AG09319 (cell line): ENCODE data around the gene FASTKD3.
"Not testable (repeated sequence)": the region's sequence is repeated elsewhere in the genome, so short reads cannot be mapped to it uniquely, and the experiment has no call there.

Experiments used
- DNase-seq: peaks from one replicate; pipeline ENCODE4 v3.0.0-alpha.2; 2010; ENCODE audit warnings: low read depth; ENCODE audit errors: extremely low read depth
- TF ChIP-seq, protein P1 (sequence below): IDR thresholded peaks from 2 replicates; pipeline ENCODE4 v1.5.1; 2011; ENCODE audit warnings: low read depth, mild to moderate bottlenecking, inconsistent platforms, low read length, moderate library complexity

FASTKD3 gene, protein sequence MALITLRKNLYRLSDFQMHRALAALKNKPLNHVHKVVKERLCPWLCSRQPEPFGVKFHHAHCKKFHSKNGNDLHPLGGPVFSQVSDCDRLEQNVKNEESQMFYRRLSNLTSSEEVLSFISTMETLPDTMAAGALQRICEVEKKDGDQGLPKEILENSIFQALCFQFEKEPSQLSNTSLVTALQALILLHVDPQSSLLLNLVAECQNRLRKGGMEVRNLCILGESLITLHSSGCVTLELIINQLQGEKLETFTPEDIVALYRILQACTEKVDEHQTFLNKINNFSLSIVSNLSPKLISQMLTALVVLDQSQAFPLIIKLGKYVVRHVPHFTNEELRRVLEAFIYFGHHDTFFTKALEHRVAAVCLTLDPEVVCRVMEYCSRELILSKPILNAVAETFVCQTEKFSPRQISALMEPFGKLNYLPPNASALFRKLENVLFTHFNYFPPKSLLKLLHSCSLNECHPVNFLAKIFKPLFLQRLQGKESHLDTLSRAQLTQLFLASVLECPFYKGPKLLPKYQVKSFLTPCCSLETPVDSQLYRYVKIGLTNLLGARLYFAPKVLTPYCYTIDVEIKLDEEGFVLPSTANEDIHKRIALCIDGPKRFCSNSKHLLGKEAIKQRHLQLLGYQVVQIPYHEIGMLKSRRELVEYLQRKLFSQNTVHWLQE

DNA sequence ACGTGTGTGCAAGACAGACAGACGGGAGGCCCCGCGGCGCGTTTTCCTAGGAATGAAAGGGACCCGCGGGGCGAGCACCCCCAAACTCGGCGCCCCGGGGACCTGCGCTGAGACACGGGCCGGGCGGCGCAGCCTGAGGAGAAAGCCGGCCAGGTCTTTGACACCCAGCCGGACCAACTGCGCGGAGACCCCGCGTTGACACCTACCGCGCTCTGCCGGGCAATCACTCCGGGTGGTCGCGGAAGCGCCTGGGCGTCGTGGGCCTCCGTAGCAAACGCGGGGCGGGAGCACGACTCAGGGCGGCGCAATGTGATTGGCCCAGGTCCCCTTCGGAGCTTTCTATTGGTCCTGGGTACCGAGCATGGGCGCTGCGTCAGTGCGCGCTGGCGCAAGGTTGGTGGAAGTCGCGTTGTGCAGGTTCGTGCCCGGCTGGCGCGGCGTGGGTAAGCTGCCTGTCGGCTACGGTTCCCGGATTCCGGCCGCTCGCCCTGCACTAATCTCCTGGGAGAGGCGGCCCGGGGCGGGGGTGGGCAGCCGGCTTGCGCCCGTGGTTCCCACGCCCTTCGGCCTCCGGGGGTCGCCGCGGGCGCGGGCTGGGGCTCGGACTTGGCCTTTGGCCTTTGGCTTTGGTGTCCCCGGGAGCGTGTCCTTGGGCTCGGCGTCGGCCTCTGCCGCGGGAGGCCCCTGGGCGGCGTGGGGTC lies at the start of gene FASTKD3, which contains the start of gene MTRR:
Gene FASTKD3 (minus strand): TSS at position 259 of the 701 bp plus-strand sequence. CDS start 948 bp downstream, outside the sequence.
Gene MTRR (plus strand): TSS at position 376 of the 701 bp plus-strand sequence. CDS start 1,647 bp downstream, outside the sequence.
- DNase-seq: peak; percentile 58
- TF ChIP-seq, protein P1, sequence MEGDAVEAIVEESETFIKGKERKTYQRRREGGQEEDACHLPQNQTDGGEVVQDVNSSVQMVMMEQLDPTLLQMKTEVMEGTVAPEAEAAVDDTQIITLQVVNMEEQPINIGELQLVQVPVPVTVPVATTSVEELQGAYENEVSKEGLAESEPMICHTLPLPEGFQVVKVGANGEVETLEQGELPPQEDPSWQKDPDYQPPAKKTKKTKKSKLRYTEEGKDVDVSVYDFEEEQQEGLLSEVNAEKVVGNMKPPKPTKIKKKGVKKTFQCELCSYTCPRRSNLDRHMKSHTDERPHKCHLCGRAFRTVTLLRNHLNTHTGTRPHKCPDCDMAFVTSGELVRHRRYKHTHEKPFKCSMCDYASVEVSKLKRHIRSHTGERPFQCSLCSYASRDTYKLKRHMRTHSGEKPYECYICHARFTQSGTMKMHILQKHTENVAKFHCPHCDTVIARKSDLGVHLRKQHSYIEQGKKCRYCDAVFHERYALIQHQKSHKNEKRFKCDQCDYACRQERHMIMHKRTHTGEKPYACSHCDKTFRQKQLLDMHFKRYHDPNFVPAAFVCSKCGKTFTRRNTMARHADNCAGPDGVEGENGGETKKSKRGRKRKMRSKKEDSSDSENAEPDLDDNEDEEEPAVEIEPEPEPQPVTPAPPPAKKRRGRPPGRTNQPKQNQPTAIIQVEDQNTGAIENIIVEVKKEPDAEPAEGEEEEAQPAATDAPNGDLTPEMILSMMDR: no peak

DNA sequence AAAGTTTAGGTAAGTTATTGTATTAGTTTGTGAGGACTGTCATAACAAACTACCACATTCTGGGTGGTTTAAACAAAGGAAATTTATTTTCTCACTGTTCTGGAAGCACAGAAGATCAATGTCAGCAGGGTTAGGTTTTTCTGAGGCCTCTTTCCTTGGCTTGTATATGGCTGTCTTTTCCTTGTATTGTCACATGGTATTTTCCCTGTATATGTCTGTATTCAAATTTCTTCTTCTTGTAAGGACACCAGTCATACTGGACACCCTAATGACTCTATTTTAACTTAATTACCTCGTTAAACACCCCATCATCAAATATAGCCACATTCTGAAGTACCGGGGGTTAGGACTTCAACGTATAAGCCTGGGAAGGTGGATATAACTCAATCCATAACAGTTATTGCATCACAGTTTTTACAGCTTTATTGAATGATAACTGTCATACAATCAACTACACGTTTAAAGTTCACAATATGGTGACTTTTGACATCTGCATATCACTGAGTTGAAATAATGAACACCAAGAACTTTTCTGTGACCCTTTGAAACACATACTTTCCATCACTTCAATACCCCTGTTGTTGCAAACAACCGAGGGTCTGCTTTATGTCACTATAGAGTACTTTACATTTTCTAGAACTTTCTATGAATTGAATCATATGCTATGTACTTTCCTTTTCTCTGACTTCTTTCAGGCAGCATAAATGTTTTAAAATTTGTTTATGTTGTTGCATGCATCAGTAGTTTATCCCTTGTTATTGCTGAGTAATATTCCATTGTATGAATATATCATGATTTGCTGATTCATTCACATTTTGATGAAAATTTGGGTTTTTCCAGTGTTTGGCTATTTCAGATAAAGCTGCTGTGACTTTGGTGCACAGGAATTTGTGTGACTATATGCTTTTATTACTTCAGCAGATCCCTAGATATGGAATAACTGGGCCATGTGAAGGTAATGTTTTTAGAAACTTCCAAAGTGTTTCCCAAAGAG lies 48.6 kb upstream of the FASTKD3 start:
- DNase-seq: no peak
- TF ChIP-seq, protein P1: no peak

DNA sequence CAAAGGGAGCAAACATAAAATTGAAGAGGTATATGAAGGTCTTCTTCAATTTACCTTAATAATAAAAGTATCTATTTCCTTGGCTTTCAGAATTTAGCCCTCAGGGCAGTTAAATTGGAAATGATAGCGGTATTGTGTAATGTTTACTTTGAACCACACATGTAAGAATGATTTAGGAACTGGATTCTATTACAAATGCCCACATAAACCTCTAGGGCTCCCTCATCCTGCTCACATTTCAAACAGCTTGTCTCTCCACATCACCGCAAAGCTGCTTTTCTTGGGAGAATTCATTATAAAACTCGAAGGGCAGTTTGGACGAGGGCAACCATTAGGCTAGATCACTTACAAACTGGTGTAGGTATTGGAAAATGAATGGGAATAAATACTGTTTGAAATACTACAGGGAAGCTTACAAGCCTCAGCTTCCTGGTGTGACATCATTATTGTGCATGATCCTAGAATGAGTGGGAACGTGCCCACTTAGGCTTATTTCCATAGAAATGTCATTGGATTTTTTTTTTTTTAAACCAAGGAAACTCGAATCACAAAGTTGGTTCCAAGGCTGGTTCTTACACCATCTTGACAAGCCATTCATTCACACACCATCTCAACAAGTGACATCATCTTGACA lies 47.5 kb upstream of the FASTKD3 start:
- DNase-seq: peak; percentile 23
- TF ChIP-seq, protein P1: no peak

DNA sequence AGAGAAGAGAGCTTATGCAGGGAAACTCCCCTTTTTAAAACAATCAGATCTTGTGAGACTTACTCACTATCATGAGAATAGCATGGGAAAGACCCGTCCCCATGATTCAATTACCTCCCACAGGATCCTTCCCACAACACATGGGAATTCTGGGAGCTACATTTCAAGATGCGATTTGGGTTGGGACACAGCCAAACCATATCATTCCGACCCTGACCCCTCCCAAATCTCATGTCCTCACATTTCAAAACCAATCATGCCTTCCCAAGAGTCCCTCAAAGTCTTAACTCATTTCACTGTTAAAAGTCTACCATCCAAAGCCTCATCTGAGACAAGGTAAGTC lies 42.6 kb upstream of the FASTKD3 start:
- not testable (repeated sequence) for DNase-seq

DNA sequence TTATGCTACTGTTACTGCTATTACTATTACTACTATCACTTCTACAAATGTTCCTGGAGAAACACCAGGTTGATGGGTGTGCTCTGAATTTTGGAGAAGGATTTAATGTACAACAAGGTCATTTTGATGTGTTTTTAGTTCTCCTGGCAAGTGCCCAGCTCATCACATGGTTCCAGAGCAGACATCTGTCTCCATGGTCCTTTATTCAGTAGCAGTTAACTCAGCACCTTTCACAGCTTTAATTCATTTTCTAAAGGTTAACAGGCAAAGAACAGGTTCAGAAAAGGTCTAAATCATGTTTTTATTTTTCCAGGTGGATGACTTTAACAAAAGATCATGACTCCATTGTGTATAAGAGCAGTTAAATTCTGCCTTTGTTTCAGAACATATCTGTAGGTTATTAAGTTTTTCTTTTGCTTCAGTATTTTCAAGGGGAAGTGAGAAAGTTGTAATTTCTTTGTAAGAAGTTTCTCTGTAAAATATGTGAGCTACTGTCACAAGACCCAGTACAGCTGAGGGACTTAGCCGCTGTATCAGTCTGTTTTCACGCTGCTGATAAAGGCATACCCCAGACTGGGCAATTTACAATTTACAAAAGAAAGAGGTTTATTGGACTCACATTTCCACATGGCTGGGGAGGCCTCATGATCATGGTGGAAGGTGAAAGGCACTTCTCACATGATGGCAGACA lies 42.1 kb upstream of the FASTKD3 start:
- TF ChIP-seq, protein P1: no peak

DNA sequence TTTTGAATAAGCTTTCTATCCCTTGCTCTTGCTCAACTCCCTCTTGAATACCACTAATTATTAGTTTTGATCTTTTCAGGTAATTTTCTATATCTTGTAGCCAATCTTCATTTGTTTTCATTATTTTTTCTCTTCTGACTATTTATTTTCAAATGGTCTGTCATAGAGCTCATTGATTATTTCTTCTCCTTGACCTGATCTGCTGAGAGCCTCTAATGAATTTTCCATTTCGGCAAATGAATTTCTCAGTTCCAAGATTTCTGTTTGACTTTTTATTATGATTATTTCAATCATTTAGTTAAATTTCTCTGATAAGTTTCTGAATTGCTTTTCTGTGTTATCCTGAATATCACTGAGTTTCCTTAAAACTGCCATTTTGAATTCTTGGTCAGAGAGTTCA lies 39.5 kb upstream of the FASTKD3 start:
- no peak for DNase-seq
- TF ChIP-seq, protein P1: no peak

More for the DNA sequence above, 42.1 kb upstream of the FASTKD3 start:
- DNase-seq: no peak
